ENCODE data around the gene MBD3L3.
"Not testable (repeated sequence)": the region's sequence is repeated elsewhere in the genome, so short reads cannot be mapped to it uniquely, and the experiment has no call there.

The MBD3L3 gene

DNA sequence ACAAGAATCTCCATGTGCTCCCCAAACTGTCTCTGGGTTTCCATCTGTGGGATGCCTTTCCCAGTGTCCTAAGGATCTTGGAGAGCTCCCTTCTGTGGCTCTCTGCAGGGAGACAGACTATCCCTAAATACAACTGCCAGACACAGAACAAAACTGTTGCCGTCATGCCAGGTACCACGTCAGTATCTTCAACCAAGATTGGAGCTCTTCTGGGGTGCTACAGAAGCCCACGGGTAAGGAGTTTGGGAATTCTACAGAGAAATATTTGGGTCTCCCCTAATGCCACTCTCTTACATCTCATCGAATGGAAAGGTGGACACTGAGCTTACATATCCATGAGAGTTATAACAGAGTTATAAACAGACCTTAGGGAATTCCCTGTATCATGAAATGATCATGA lies 4.9 kb upstream of the MBD3L3 start:
- DNase-seq: no peak

DNA sequence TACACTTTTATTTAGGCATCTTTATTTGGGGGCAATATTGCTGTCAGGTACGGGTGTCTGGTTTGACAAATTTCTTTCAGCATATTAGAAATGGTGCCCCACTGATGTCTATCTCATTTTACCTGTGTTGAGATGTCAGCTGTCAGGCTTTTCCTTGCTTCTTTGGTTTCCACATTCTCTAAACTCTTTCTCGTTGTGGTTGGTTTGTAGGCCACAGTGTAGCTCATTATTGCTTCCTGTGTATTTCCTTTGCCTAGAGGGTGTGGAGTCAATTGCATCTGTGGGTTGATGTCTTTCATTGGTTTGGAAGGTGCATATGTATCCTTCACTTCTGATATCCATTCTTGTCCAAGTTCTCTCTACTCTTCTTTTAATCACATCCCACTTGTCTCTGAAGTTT lies 1.5 kb upstream of the MBD3L3 start:
- DNase-seq: not testable (repeated sequence)

DNA sequence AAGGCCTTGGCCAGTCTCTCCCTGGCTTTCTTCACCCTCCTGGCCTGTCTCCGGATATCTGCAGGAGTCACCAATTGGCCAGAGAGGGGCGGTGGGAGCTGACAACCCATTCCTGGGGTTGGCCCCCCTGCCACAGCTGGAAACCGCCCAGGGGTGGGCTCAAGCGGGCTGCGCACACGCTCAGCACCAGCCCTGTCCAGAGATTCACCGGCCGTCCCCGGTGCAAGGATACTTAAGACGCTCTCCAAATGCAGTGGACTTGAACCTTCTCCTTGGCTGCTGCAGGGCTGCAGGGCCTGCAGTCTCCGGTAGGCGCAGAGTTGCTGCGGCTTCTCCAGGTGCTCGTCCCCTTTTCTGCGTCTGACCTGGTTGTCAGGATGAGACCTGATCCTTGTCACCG lies 2.1 kb downstream of the MBD3L3 start:
- not testable (repeated sequence) for DNase-seq

DNA sequence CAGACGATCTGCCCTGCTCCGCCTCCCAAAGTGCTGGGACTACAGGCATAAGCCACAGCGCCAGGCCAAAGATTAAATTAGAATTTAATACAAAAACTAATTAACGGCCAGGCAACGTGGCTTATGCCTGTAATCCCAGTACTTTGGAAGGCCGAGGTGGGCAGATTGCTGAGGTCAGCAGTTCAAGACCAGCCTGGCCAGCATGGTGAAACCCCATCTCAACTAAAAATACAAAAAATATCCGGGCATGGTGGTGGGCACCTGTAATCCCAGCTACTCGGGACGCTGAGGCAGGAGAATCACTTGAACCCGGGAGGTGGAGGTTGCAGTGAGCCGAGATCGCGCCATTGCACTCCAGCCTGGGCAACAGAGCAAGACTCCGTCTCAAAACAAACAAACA lies 2.8 kb downstream of the MBD3L3 start:
- not testable (repeated sequence) for DNase-seq

DNA sequence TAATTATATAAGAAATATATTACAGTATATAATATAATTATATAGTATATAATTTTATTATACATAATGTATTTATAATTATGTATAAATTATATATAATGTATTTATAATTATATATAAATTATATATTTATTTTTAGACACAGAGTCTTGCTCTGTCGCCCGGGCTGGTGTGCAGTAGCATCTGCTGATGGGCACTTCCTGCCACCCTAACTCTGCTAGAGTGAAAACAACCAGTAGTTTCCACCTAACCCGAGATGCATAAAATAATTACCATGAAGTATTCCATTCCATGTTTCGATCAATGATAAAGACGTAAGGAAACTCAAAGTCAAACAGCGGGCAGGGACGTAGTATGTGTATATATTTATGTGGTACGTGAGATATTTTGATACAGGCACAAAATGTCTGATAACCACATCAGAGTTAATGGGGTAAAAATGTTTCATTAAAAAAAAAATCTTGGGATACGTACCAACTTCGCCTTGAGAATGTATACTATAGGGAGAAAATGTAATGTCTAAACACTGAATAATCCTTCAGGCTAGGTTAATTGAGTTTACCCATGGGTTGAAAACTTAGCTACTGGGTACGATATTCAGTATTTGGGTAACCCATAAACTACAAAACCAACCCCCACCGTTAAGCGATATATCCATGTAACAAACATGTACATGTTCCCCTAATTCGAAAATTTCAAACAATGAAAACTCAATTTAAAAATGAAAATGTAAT lies 3.7 kb downstream of the MBD3L3 start:
- not testable (repeated sequence) for DNase-seq

DNA sequence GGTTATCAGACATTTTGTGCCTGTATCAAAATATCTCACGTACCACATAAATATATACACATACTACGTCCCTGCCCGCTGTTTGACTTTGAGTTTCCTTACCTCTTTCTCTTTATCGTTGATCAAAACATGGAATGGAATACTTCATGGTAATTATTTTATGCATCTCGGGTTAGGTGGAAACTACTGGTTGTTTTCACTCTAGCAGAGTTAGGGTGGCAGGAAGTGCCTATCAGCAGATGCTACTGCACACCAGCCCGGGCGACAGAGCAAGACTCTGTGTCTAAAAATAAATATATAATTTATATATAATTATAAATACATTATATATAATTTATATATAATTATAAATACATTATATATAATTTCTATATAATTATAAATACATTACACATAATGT lies 5.6 kb downstream of the MBD3L3 start:
- not testable (repeated sequence) for DNase-seq

DNA sequence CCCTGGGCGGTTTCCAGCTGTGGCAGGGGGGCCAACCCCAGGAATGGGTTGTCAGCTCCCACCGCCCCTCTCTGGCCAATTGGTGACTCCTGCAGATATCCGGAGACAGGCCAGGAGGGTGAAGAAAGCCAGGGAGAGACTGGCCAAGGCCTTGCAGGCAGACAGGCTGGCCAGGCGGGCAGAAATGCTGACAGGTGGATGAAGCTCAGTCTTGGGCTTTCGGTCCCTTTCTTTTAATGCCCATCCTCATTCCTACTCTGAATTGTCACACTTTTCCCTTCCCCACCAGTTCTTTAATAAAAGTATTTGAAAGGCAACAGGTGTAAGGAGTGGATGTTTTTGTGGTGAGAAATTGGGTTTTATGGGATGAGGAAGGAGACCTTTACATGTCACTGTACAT lies 7.1 kb downstream of the MBD3L3 start:
- not testable (repeated sequence) for DNase-seq

DNA sequence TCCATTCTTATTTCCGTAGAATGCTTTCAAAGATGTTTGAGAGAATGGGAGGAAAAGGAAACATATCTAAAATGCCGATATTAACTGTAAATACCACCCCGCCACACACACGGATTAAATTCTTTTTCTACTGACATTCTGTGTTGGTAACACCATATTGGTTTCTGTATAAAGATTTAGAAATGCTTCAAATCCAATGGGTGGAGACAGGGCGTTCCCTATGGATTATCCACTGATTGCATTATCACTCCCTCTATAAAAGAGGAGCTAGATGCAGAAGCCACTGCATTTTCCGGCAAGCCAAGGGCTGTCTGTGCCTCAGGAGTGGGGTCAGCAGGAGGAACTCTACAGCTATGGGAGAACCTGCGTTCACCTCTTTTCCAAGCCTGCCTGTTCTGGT lies 9.5 kb downstream of the MBD3L3 start, which contains the start of gene MBD3L2:
Gene MBD3L2 (plus strand): TSS at position 301 of the 400 bp plus-strand sequence. CDS start 53 bp downstream, at position 354.
- not testable (repeated sequence) for DNase-seq

DNA sequence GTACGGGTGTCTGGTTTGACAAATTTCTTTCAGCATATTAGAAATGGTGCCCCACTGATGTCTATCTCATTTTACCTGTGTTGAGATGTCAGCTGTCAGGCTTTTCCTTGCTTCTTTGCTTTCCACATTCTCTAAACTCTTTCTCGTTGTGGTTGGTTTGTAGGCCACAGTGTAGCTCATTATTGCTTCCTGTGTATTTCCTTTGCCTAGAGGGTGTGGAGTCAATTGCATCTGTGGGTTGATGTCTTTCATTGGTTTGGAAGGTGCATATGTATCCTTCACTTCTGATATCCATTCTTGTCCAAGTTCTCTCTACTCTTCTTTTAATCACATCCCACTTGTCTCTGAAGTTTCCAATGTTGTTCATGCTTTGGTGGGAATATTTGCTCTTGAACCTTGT lies 16.9 kb downstream of the MBD3L3 start:
- DNase-seq: not testable (repeated sequence)

DNA sequence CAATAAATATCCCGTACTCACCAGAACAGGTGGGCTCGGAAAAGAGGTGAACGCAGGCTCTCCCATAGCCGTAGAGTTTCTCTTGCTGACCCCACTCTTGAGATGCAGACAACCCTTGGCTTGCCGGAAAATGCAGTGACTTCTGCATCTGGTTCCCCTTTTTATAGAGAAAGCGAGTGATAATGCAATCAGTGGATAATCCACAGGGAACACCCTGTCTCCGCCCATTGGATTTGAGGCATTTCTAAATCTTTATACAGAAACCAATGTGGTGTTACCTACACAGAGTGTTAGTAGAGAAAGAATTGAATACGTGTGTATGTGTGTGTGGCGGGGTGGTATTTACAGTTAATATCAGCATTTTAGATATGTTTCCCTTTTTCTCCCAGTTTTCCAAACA lies 18.4 kb downstream of the MBD3L3 start, which contains the start of gene MBD3L4:
Gene MBD3L4 (minus strand): TSS at position 101 of the 400 bp plus-strand sequence. CDS start 35 bp downstream, at position 66.
- DNase-seq: not testable (repeated sequence)

DNA sequence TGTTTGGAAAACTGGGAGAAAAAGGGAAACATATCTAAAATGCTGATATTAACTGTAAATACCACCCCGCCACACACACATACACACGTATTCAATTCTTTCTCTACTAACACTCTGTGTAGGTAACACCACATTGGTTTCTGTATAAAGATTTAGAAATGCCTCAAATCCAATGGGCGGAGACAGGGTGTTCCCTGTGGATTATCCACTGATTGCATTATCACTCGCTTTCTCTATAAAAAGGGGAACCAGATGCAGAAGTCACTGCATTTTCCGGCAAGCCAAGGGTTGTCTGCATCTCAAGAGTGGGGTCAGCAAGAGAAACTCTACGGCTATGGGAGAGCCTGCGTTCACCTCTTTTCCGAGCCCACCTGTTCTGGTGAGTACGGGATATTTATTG lies 28.2 kb downstream of the MBD3L3 start, which contains the start of gene MBD3L5:
Gene MBD3L5 (plus strand): TSS at position 301 of the 400 bp plus-strand sequence. CDS start 34 bp downstream, at position 335.
- not testable (repeated sequence) for DNase-seq

DNA sequence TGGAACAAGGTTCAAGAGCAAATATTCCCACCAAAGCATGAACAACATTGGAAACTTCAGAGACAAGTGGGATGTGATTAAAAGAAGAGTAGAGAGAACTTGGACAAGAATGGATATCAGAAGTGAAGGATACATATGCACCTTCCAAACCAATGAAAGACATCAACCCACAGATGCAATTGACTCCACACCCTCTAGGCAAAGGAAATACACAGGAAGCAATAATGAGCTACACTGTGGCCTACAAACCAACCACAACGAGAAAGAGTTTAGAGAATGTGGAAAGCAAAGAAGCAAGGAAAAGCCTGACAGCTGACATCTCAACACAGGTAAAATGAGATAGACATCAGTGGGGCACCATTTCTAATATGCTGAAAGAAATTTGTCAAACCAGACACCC lies 29.7 kb downstream of the MBD3L3 start:
- DNase-seq: not testable (repeated sequence)

DNA sequence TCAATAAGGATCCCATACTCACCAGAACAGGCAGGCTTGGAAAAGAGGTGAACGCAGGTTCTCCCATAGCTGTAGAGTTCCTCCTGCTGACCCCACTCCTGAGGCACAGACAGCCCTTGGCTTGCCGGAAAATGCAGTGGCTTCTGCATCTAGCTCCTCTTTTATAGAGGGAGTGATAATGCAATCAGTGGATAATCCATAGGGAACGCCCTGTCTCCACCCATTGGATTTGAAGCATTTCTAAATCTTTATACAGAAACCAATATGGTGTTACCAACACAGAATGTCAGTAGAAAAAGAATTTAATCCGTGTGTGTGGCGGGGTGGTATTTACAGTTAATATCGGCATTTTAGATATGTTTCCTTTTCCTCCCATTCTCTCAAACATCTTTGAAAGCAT lies 37.1 kb downstream of the MBD3L3 start, which contains the start of gene MBD3L2B:
Gene MBD3L2B (minus strand): TSS at position 101 of the 400 bp plus-strand sequence. CDS start 34 bp downstream, at position 67.
- not testable (repeated sequence) for DNase-seq

DNA sequence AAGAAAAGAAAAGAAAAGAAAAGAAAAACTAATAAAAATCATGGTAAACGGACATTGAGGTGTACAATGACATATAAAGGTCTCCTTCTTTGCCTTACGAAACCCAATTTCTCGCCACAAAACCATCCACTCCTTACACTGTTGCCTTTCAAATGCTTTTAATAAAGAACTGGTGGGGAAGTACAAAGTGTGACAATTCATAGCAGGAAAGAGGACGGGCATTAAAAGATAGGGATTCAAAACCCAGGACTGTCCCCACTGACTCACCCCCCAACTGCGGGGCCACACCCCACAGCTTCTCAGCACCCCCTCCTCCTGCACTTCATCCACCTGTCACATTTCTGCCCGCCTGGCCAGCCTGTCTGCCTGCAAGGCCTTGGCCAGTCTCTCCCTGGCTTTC lies 39.6 kb downstream of the MBD3L3 start:
- DNase-seq: no peak

DNA sequence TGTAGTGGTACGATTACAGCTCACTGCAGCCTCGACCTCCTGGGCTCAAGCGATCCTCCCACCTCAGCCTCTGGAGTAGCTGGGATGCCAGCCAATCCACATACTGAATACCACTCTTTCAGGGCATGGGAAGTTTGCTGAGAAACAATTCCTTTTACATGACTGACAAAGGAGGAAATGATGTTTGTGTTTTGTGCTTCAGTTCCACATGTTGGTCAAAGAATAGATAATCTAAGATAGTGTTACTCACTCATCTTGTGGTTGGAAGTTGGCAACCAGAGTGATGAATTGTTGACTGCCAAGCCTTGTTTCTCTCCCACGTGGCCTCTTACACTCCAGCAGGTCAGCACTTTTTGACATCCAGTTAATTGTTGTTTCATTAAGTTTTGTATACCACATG lies 44.8 kb downstream of the MBD3L3 start:
- DNase-seq: peak in 1 of 2 donors; percentile 10

DNA sequence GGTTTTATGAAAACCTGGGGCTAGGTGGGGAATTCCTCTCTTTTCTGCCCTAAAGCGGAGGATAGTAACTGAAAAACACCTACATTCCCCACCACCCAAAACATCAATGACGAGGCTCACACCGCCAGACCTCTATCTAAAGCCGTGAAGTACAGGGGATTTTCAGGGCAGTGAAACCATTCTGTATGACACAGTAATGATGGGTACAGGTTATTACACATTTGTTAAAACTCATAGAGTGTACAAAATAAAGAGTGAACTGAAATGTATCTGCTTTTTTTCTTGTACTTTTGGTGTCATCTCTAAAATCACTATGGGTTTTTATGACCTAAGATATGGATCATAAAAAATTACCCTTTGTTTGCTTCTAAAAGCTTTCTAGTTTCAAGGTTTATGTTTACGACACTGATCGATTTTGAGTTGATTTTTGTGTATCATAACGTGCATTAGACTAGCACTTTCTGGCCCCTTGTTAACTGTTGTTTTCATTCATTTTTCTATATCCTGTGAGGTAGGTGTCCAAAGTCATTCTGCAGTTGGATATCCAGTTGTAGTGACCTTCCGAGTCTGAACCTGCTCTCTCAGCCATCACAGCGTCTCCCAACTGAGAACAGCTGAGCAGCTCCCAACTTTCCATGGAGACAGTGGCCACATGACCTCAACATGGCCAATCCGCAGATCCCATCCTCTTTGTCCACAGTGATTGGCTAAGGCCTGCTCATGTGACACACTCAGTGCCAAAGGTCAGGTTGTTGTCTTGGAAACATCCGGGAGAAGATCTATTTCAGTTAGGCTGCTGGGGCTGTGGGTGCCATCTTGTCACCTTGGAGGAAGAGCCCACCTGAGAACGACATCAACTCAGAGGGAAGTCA lies 47.5 kb downstream of the MBD3L3 start:
- DNase-seq: no peak

DNA sequence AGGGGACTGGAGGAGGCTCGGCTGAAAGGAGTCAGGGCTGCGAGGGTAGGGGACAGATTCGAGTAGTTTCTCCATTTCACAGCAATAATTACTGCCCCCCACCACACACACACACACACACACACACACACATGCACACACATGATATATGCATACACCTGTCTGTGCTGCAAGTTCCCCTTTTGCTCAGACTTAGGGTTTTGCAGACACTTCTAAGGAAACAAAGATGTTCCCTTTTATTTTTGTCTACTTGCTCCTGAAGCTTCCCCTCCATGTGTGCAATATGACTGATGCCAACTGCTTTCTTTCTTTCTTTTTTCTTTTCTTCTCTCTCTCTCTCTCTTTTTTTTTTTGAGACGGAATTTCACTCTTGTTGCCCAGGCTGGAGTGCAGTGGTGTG lies 50.6 kb downstream of the MBD3L3 start:
- no peak for DNase-seq
